Measurements from ENCODE around the gene RPRM. TPM values are rescaled to one million over a fixed set of nuclear protein-coding genes. Genes with fewer than 3 reads are reported as not detected.
"Not testable (repeated sequence)": the region's sequence is repeated elsewhere in the genome, so short reads cannot be mapped to it uniquely, and the experiment has no call there.

RPRM gene
- total RNA-seq, 1 donor from 2014 or later: 0.21 TPM

- no peak for DNase-seq
These were observed 22.7 kb downstream of the RPRM start for GRCh38 chr2:153455861-153456260.

GRCh38 chr2:153455403-153455802 is 23.2 kb downstream of the RPRM start:
- no peak for DNase-seq

GRCh38 chr2:153451611-153452010 is 27.0 kb downstream of the RPRM start:
- no peak for DNase-seq

GRCh38 chr2:153443106-153443505 is 35.5 kb downstream of the RPRM start:
- DNase-seq: no peak

- not testable (repeated sequence) for DNase-seq
These were observed 35.9 kb downstream of the RPRM start for GRCh38 chr2:153442616-153443015.

- not testable (repeated sequence) for DNase-seq
These were observed 38.5 kb downstream of the RPRM start for GRCh38 chr2:153440090-153440489.

- no peak for DNase-seq
These were observed 45.2 kb downstream of the RPRM start for GRCh38 chr2:153433403-153433802.

GRCh38 chr2:153432381-153432780 is 46.2 kb downstream of the RPRM start:
- DNase-seq: no peak

GRCh38 chr2:153431114-153431513 is 47.4 kb downstream of the RPRM start:
- DNase-seq: no peak

Small RNA genes within 50 kb of the gene (small RNA-seq; reads per million reads assigned to genes)
- not detected for gene RF00275 (ENCODE audit: low replicate concordance)
